CD4-positive, alpha-beta T cell treated with Interleukin-4 for 1 hour (primary cell): Measurements from ENCODE around the gene BRINP2.

Experiments
- DNase-seq, 2 donors: peaks; one replicate each; pipeline ENCODE4 v3.0.0-alpha.2; 2020 to 2022

The BRINP2 gene

GRCh38 chr1:177329871-177330270, 159.1 kb downstream of the BRINP2 start:
- DNase-seq, result no peak
